Liver (tissue), 9 donors: ENCODE results near the gene SPOP. TPM values are rescaled to one million over a fixed set of nuclear protein-coding genes. Genes with fewer than 3 reads are reported as not detected.

ENCODE experiments used
- DNase-seq: peaks from one replicate; pipeline ENCODE4 v3.0.0-alpha.2; 2017; ENCODE audit warnings: low spot score
- H3K27ac ChIP-seq, 2 donors: one replicate each; pipeline ENCODE4 v1.7.0; 2013; ENCODE audit warnings: inconsistent platforms in 2 of 2, low read length in 2 of 2, control low read depth in 1 of 2, low read depth in 1 of 2, mild to moderate bottlenecking in 1 of 2
- H3K27me3 ChIP-seq, 4 donors: one replicate each; pipeline versions ENCODE4 v1.6.1 to v1.7.0; 2013; ENCODE audit warnings: low read length in 3 of 4, inconsistent platforms in 1 of 4, mild to moderate bottlenecking in 1 of 4, moderate library complexity in 1 of 4; ENCODE audit not compliant: control insufficient read depth in 4 of 4, insufficient read depth in 4 of 4
- H3K36me3 ChIP-seq, 4 donors: one replicate each; pipeline versions ENCODE4 v1.6.1 to v1.7.0; 2013; ENCODE audit warnings: low read length in 3 of 4, mild to moderate bottlenecking in 3 of 4, low read depth in 1 of 4, moderate library complexity in 1 of 4; ENCODE audit not compliant: control insufficient read depth in 4 of 4, insufficient read depth in 3 of 4
- H3K4me1 ChIP-seq, 4 donors: one replicate each; pipeline versions ENCODE4 v1.6.1 to v1.7.0; 2013; ENCODE audit warnings: low read length in 3 of 4, mild to moderate bottlenecking in 3 of 4, moderate library complexity in 1 of 4; ENCODE audit not compliant: control insufficient read depth in 4 of 4, insufficient read depth in 4 of 4
- H3K4me3 ChIP-seq, 3 donors: one replicate each; pipeline versions ENCODE4 v1.6.1 to v1.7.0; 2013; ENCODE audit warnings: low read length in 3 of 3, control low read depth in 1 of 3, low read depth in 1 of 3, mild to moderate bottlenecking in 1 of 3
- H3K9ac ChIP-seq, 2 donors: one replicate each; pipeline ENCODE4 v1.7.0; 2013; ENCODE audit warnings: low read length in 2 of 2, mild to moderate bottlenecking in 2 of 2, moderate library complexity in 2 of 2, control low read depth in 1 of 2, low read depth in 1 of 2
- H3K9me3 ChIP-seq, 4 donors: one replicate each; pipeline versions ENCODE4 v1.6.1 to v1.7.0; 2013; ENCODE audit warnings: low read length in 3 of 4; ENCODE audit not compliant: control insufficient read depth in 4 of 4
- CTCF ChIP-seq: fragments of 150-350 bp; IDR thresholded peaks from 2 replicates; pipeline ENCODE4 v1.5.1; 2017; ENCODE audit warnings: improper control_type of control experiment, low read depth, low read length; ENCODE audit not compliant: missing input control
- FOXA1 ChIP-seq: IDR thresholded peaks from 2 replicates; pipeline ENCODE4 v1.6.1; 2016; ENCODE audit warnings: antibody characterized with exemption
- FOXA2 ChIP-seq: IDR thresholded peaks from 2 replicates; pipeline ENCODE4 v1.6.1; 2016; ENCODE audit warnings: antibody characterized with exemption
- GABPA ChIP-seq, 2 donors: IDR thresholded peaks in 1 of 2; conservative IDR thresholded peaks in 1 of 2; 2 replicates each; pipeline ENCODE4 v1.6.1; 2016; ENCODE audit warnings: antibody characterized with exemption in 2 of 2, mild to moderate bottlenecking in 1 of 2, moderate library complexity in 1 of 2
- HNF4A ChIP-seq, 2 donors: conservative IDR thresholded peaks; 2 replicates each; pipeline ENCODE4 v1.6.1; 2016; ENCODE audit warnings: antibody characterized with exemption in 2 of 2, mild to moderate bottlenecking in 2 of 2
- JUND ChIP-seq, 2 donors: IDR thresholded peaks; 2 replicates each; pipeline ENCODE4 v1.6.1; 2016; ENCODE audit warnings: antibody characterized with exemption in 2 of 2
- MAX ChIP-seq: IDR thresholded peaks from 2 replicates; pipeline ENCODE4 v1.6.1; 2016; ENCODE audit warnings: antibody characterized with exemption
- NR2F2 ChIP-seq: IDR thresholded peaks from 2 replicates; pipeline ENCODE4 v1.6.1; 2016; ENCODE audit warnings: antibody characterized with exemption
- RAD21 ChIP-seq, 2 donors: IDR thresholded peaks; 2 replicates each; pipeline ENCODE4 v1.6.1; 2016; ENCODE audit warnings: antibody characterized with exemption in 2 of 2, mild to moderate bottlenecking in 2 of 2
- REST ChIP-seq: IDR thresholded peaks from 2 replicates; pipeline ENCODE4 v1.6.1; 2016; ENCODE audit warnings: antibody characterized with exemption, mild to moderate bottlenecking
- ZBTB33 ChIP-seq: IDR thresholded peaks from 2 replicates; pipeline ENCODE4 v1.6.1; 2016; ENCODE audit warnings: antibody characterized with exemption
- WGBS: extraction: QIAGEN DNeasy Blood & Tissue Kit; methylation state at CpG from one replicate; pipeline ENCODE4 v1.1.7; 2013; 5-methylcytosine and 5-hydroxymethylcytosine counted together
- polyA plus RNA-seq, 2 donors: library from polyadenylated mRNA; stranded (reverse) in 1 of 2; unstranded in 1 of 2; fragments of 200-250 nt in 1 of 2; fragments of >200 nt in 1 of 2; fragmentation: Nextera tagmentation in 1 of 2; extraction: Ambion mirVana in 1 of 2; gene quantifications; one replicate each; pipeline versions ENCODE4 v1.2.1 to v1.2.3, GENCODE V29; 2013 to 2015
- total RNA-seq, 2 donors: library from RNA; depleted of rRNA; stranded (reverse); fragments of >200 nt; gene quantifications; one replicate each; pipeline ENCODE4 v1.2.3, GENCODE V29; 2014
- donor health status: healthy.
- donor health status: healthy.
- donor health status: healthy.
- donor health status: healthy.
- donor health status: healthy.

SPOP gene
- total and polyA plus RNA-seq, 4 donors: 21.6 to 50.8 (median 42.4) TPM

- no peak for TF ChIP-seq MAX
- peak; percentile 40 for TF ChIP-seq CTCF
- peak; percentile 62 to 72 for TF ChIP-seq RAD21 (IDR thresholded peaks at IDR 0.05)
- Histone ChIP-seq H3K4me1 (peaks cover 0 to 5% (median 2%) of the 10 kb centered on the region in 4 donors), H3K27ac (no peak overlapping the region), H3K36me3 (no peaks in the 10 kb centered on the region), H3K4me3 (no peak overlapping the region), H3K9me3 (no peaks in the 10 kb centered on the region), H3K27me3 (no peaks in the 10 kb centered on the region), H3K9ac (no peak overlapping the region)
- 16% methylated on average over 9 of the region's 9 CpGs for WGBS
- peak; percentile 34 for DNase-seq
Measured at GRCh38 chr17:49557312-49558024, 120.4 kb downstream of the SPOP start.

- Histone ChIP-seq H3K9ac (no peak overlapping the region), H3K27ac (no peak overlapping the region), H3K9me3 (no peaks in the 10 kb centered on the region), H3K36me3 (no peaks in the 10 kb centered on the region), H3K27me3 (no peaks in the 10 kb centered on the region), H3K4me1 (peaks cover 4 to 11% (median 6%) of the 10 kb centered on the region in 4 donors), H3K4me3 (no peak overlapping the region)
- TF ChIP-seq NR2F2 (no peak), CTCF (peak; percentile 91), RAD21 (IDR thresholded peaks at IDR 0.05) (peak; percentile 91 to 95)
- WGBS: 16% methylated on average over 30 of the region's 30 CpGs
- peak; percentile 85 for DNase-seq
Measured at GRCh38 chr17:49556223-49556943, 121.5 kb downstream of the SPOP start.

GRCh38 chr17:49555495-49556222 lies 122.2 kb downstream of the SPOP start:
- H3K36me3 ChIP-seq: no peaks in the 10 kb centered on the region
- no peaks in the 10 kb centered on the region for H3K27me3 ChIP-seq
- H3K4me1 ChIP-seq: peaks cover 5 to 17% (median 10%) of the 10 kb centered on the region in 4 donors
- H3K4me3 ChIP-seq: no peak overlapping the region
- no peak overlapping the region for H3K9ac ChIP-seq
- peak; percentile 31 for DNase-seq
- WGBS: 76% methylated on average over 19 of the region's 19 CpGs
- no peak overlapping the region for H3K27ac ChIP-seq
- H3K9me3 ChIP-seq: no peaks in the 10 kb centered on the region
- TF ChIP-seq ZBTB33 (no peak), FOXA1 (no peak), JUND (IDR thresholded peaks at IDR 0.05) (no peak), FOXA2 (no peak), REST (no peak), HNF4A (conservative IDR thresholded peaks at IDR 0.05) (no peak), GABPA (IDR thresholded peaks at IDR 0.05 in 1 of 2, conservative IDR thresholded peaks at IDR 0.05 in 1 of 2) (no peak)
